ENCODE data around the gene PRDX2. TPM values are rescaled to one million over a fixed set of nuclear protein-coding genes. Genes with fewer than 3 reads are reported as not detected.

PRDX2 gene
- total RNA-seq, 1 donor from 2014 or later: 259 TPM

- Histone ChIP-seq H3K36me3 (no peaks in the 10 kb centered on the region), H3K4me3 (no peak overlapping the region), H3K4me1 (peaks cover 0 to 3% of the 10 kb centered on the region in 2 donors), H3K27me3 (no peaks in the 10 kb centered on the region), H3K27ac (no peak overlapping the region), H3K9me3 (no peaks in the 10 kb centered on the region)
- no peak for DNase-seq (ENCODE audit: low spot score in 2 of 2)
- TF ChIP-seq CTCF (IDR thresholded peaks at IDR 0.05): no peak
- intact Hi-C loops (cut with DNase I): no loop called here
These were observed 45.3 kb downstream of the PRDX2 start for GRCh38 chr19:12756150-12756883.

GRCh38 chr19:12754465-12755196 lies 47.0 kb downstream of the PRDX2 start:
- no peak for DNase-seq (ENCODE audit: low spot score in 2 of 2)
- Histone ChIP-seq H3K9me3 (no peaks in the 10 kb centered on the region), H3K4me3 (no peak overlapping the region), H3K4me1 (peaks cover 0 to 3% of the 10 kb centered on the region in 2 donors), H3K27ac (no peak overlapping the region), H3K36me3 (no peaks in the 10 kb centered on the region), H3K27me3 (no peaks in the 10 kb centered on the region)
- intact Hi-C loops (cut with DNase I): no loop called here
- no peak for TF ChIP-seq CTCF (IDR thresholded peaks at IDR 0.05)

GRCh38 chr19:12752056-12752781 lies 49.4 kb downstream of the PRDX2 start:
- DNase-seq (ENCODE audit: low spot score in 2 of 2): no peak
- intact Hi-C loops (cut with DNase I): no loop called here

GRCh38 chr19:12751635-12752034 lies 50.0 kb downstream of the PRDX2 start, which contains the start of gene BEST2:
TSS of gene BEST2 (plus strand) at chr19:12751791. CDS start at chr19:12752593, 802 bp downstream.
- no peak within 1 kb of the TSS for H3K27ac ChIP-seq
- H3K36me3 ChIP-seq: peaks cover 16 to 17% of the 10 kb centered on the region in 2 donors
- intact Hi-C loops (cut with DNase I): no loop called here
- DNase-seq (ENCODE audit: low spot score in 2 of 2): no peak
- no peak within 1 kb of the TSS for H3K4me3 ChIP-seq
- H3K9me3 ChIP-seq: no peaks in the 10 kb centered on the region
- no peaks in the 10 kb centered on the region for H3K27me3 ChIP-seq
- TF ChIP-seq CTCF (IDR thresholded peaks at IDR 0.05): no peak
- H3K4me1 ChIP-seq: no peaks in the 10 kb centered on the region

More at GRCh38 chr19:12752056-12752781, 49.4 kb downstream of the PRDX2 start:
- H3K27ac ChIP-seq: no peak overlapping the region
- H3K27me3 ChIP-seq: no peaks in the 10 kb centered on the region
- no peaks in the 10 kb centered on the region for H3K4me1 ChIP-seq
- no peak for TF ChIP-seq CTCF (IDR thresholded peaks at IDR 0.05)
- no peaks in the 10 kb centered on the region for H3K9me3 ChIP-seq
- H3K36me3 ChIP-seq: peaks cover 10 to 11% of the 10 kb centered on the region in 2 donors
- no peak overlapping the region for H3K4me3 ChIP-seq

- Histone ChIP-seq H3K4me3 (no peak overlapping the region), H3K4me1 (no peaks in the 10 kb centered on the region), H3K27me3 (no peaks in the 10 kb centered on the region), H3K9me3 (no peaks in the 10 kb centered on the region), H3K36me3 (peaks cover 20 to 23% of the 10 kb centered on the region in 2 donors), H3K27ac (no peak overlapping the region)
- DNase-seq (ENCODE audit: low spot score in 2 of 2): no peak
- intact Hi-C loops (cut with DNase I): no loop called here
- TF ChIP-seq CTCF (IDR thresholded peaks at IDR 0.05): no peak
These were observed 50.7 kb downstream of the PRDX2 start for GRCh38 chr19:12750851-12751250.

All from ascending aorta (tissue), 2 donors.